H1 (cell line): ENCODE measurements around the gene GPR171. TPM values are rescaled to one million over a fixed set of nuclear protein-coding genes. Genes with fewer than 3 reads are reported as not detected.

ENCODE experiments used
- CTCF ChIA-PET: fragments of 300-600 bp; sonication (Branson Sonifier 250); formaldehyde crosslinking; loops from one replicate; lab custom pipeline; 2021; ENCODE audit not compliant: partially characterized antibody; lab: Charles Lee
- POLR2A ChIA-PET: fragments of 300-600 bp; sonication (Branson Sonifier 250); formaldehyde crosslinking; loops from one replicate; lab custom pipeline; 2021; ENCODE audit warnings: inconsistent platforms; ENCODE audit not compliant: partially characterized antibody; lab: Charles Lee
- DNase-seq, 2 experiments: peaks; one replicate each; pipeline versions ENCODE4 v3.0.0 to v3.0.0-alpha.2; 2010 to 2022; ENCODE audit warnings: low spot score in 2 of 2, low read depth in 1 of 2, mixed read lengths in 1 of 2
- FAIRE-seq: peaks from 2 replicates; lab custom pipeline; 2011; peaks lifted over from hg19 to GRCh38; lab: Jason Lieb, UNC
- H2AFZ ChIP-seq: 2 replicates; pipeline ENCODE4 v1.8.1; 2012; ENCODE audit warnings: low read length, inconsistent platforms
- H2AK5ac ChIP-seq: 2 replicates; pipeline ENCODE4 v1.6.1; 2013; ENCODE audit warnings: low read depth, low read length
- H2BK120ac ChIP-seq: replicated peaks from 2 replicates; pipeline ENCODE3; 2013; ENCODE audit warnings: low read depth, low read length, inconsistent platforms
- H2BK12ac ChIP-seq: 2 replicates; pipeline ENCODE4 v1.6.1; 2013; ENCODE audit warnings: low read depth, low read length
- H2BK15ac ChIP-seq: 2 replicates; pipeline ENCODE4 v1.6.1; 2013; ENCODE audit warnings: low read length
- H2BK20ac ChIP-seq: 2 replicates; pipeline ENCODE4 v1.6.1; 2013; ENCODE audit warnings: low read length
- H2BK5ac ChIP-seq: 2 replicates; pipeline ENCODE4 v1.6.1; 2013; ENCODE audit warnings: low read depth, low read length
- H3K14ac ChIP-seq: 2 replicates; pipeline ENCODE4 v1.6.1; 2013; ENCODE audit warnings: inconsistent platforms; ENCODE audit not compliant: insufficient read length
- H3K18ac ChIP-seq: 2 replicates; pipeline ENCODE4 v1.6.1; 2013; ENCODE audit warnings: low read length; ENCODE audit errors: extremely low read depth
- H3K23ac ChIP-seq: 2 replicates; pipeline ENCODE4 v1.6.1; 2013; ENCODE audit warnings: inconsistent platforms; ENCODE audit not compliant: insufficient read length
- H3K23me2 ChIP-seq: 2 replicates; pipeline ENCODE4 v1.6.1; 2013; ENCODE audit warnings: low read depth, low read length
- H3K27ac ChIP-seq: 2 replicates; pipeline ENCODE4 v1.6.1; 2011; ENCODE audit warnings: low read depth, low read length, inconsistent platforms
- H3K27me3 ChIP-seq, 4 experiments: replicated peaks in 1 of 4; 1 replicate in 1 of 4; 2 replicates in 3 of 4; pipeline versions ENCODE4 v1.6.1 to v1.8.1; 2011 to 2013; ENCODE audit warnings: low read length in 3 of 4, mild to moderate bottlenecking in 3 of 4, inconsistent platforms in 2 of 4, mixed read lengths in 2 of 4, moderate library complexity in 1 of 4; ENCODE audit not compliant: control insufficient read depth in 3 of 4, insufficient read depth in 3 of 4; ENCODE audit errors: extremely low read depth in 1 of 4
- H3K36me3 ChIP-seq, 4 experiments: 2 replicates each; pipeline versions ENCODE4 v1.6.1 to v1.8.1; 2011 to 2013; ENCODE audit warnings: mild to moderate bottlenecking in 4 of 4, low read length in 3 of 4, moderate library complexity in 2 of 4, control low read depth in 1 of 4, inconsistent platforms in 1 of 4; ENCODE audit not compliant: insufficient read depth in 4 of 4, control insufficient read depth in 2 of 4
- H3K4ac ChIP-seq: replicated peaks from 2 replicates; pipeline ENCODE3; 2013; ENCODE audit warnings: low read length, low read depth, mixed read lengths, inconsistent platforms; ENCODE audit not compliant: insufficient read length
- H3K4me1 ChIP-seq, 4 experiments: replicated peaks in 1 of 4; 1 replicate in 1 of 4; 2 replicates in 3 of 4; pipeline versions ENCODE4 v1.6.1 to v1.8.1; 2011 to 2013; ENCODE audit warnings: low read length in 3 of 4, inconsistent platforms in 2 of 4, mixed read lengths in 1 of 4; ENCODE audit not compliant: insufficient read depth in 4 of 4, control insufficient read depth in 3 of 4
- H3K4me2 ChIP-seq, 2 experiments: 2 replicates each; pipeline versions ENCODE4 v1.6.1 to v1.8.1; 2011 to 2013; ENCODE audit warnings: low read depth in 2 of 2, low read length in 2 of 2, control low read depth in 1 of 2, inconsistent platforms in 1 of 2, mild to moderate bottlenecking in 1 of 2; ENCODE audit not compliant: insufficient read depth in 1 of 2
- H3K4me3 ChIP-seq, 4 experiments: fragments of 200-600, 300-600 bp in 1 of 4; sonication (generic), shearing (Covaris generic), sonication (Bioruptor Twin) in 1 of 4; 2 replicates each; pipeline versions ENCODE4 v1.5.1 to v1.8.1; 2011 to 2016; ENCODE audit warnings: low read length in 4 of 4, low read depth in 3 of 4, control low read depth in 2 of 4, inconsistent platforms in 2 of 4, mild to moderate bottlenecking in 2 of 4, mixed read lengths in 1 of 4, moderate library complexity in 1 of 4; ENCODE audit not compliant: insufficient read depth in 2 of 4; ENCODE audit errors: extremely low read depth in 1 of 4
- H3K56ac ChIP-seq: replicated peaks from 2 replicates; pipeline ENCODE3; 2013; ENCODE audit warnings: low read depth, mild to moderate bottlenecking, mixed read lengths, low read length, inconsistent platforms; ENCODE audit not compliant: insufficient read length
- H3K79me1 ChIP-seq: 2 replicates; pipeline ENCODE4 v1.6.1; 2013; ENCODE audit warnings: low read depth, low read length, control low read depth
- H3K79me2 ChIP-seq, 2 experiments: 2 replicates each; pipeline versions ENCODE4 v1.6.1 to v1.8.1; 2012 to 2013; ENCODE audit warnings: low read length in 2 of 2, mild to moderate bottlenecking in 2 of 2, inconsistent platforms in 1 of 2; ENCODE audit not compliant: insufficient read depth in 2 of 2, control insufficient read depth in 1 of 2
- H3K9ac ChIP-seq, 4 experiments: replicated peaks in 1 of 4; 1 replicate in 1 of 4; 2 replicates in 3 of 4; pipeline versions ENCODE4 v1.6.1 to v1.8.1; 2011 to 2013; ENCODE audit warnings: low read depth in 3 of 4, low read length in 3 of 4, control low read depth in 2 of 4, mild to moderate bottlenecking in 2 of 4, moderate library complexity in 2 of 4, inconsistent platforms in 1 of 4; ENCODE audit errors: extremely low read depth in 1 of 4
- H3K9me3 ChIP-seq, 2 experiments: 2 replicates each; pipeline versions ENCODE4 v1.6.1 to v1.8.1; 2012 to 2013; ENCODE audit warnings: mild to moderate bottlenecking in 2 of 2, moderate library complexity in 2 of 2, control low read depth in 1 of 2, inconsistent platforms in 1 of 2, low read depth in 1 of 2, low read length in 1 of 2, mixed read lengths in 1 of 2; ENCODE audit not compliant: insufficient read depth in 2 of 2
- H4K20me1 ChIP-seq, 2 experiments: replicated peaks in 1 of 2; 2 replicates each; pipeline versions ENCODE3 to v1.8.1; 2011 to 2013; ENCODE audit warnings: inconsistent platforms in 2 of 2, low read length in 2 of 2, mild to moderate bottlenecking in 1 of 2; ENCODE audit not compliant: insufficient read depth in 2 of 2, control insufficient read depth in 1 of 2
- H4K5ac ChIP-seq: 2 replicates; pipeline ENCODE4 v1.6.1; 2013; ENCODE audit warnings: low read length, low read depth, mixed read lengths, inconsistent platforms; ENCODE audit not compliant: insufficient read length
- H4K8ac ChIP-seq: 2 replicates; pipeline ENCODE4 v1.8.0; 2013; ENCODE audit warnings: mild to moderate bottlenecking, moderate library complexity, low read length, inconsistent platforms; ENCODE audit not compliant: insufficient read depth; ENCODE audit errors: extremely low read depth
- H4K91ac ChIP-seq: replicated peaks from 2 replicates; pipeline ENCODE3; 2013; ENCODE audit warnings: low read length, mixed read lengths, inconsistent platforms; ENCODE audit not compliant: insufficient read length
- BRCA1 ChIP-seq: IDR thresholded peaks from 2 replicates; pipeline ENCODE4 v1.6.1; 2012; ENCODE audit warnings: low read depth, low read length, improper control_type of control experiment
- CHD2 ChIP-seq: IDR thresholded peaks from 2 replicates; pipeline ENCODE4 v1.6.1; 2012; ENCODE audit warnings: low read length, improper control_type of control experiment
- CTBP2 ChIP-seq: IDR thresholded peaks from 2 replicates; pipeline ENCODE4 v1.7.0; 2011; ENCODE audit warnings: borderline replicate concordance, mild to moderate bottlenecking, moderate library complexity, mixed read lengths, low read length; ENCODE audit not compliant: insufficient read depth, insufficient read length
- GABPA ChIP-seq: IDR thresholded peaks from 2 replicates; pipeline ENCODE4 v1.6.1; 2011; ENCODE audit warnings: mild to moderate bottlenecking, low read length, moderate library complexity, borderline replicate concordance; ENCODE audit not compliant: insufficient read depth
- SIX5 ChIP-seq: IDR thresholded peaks from 2 replicates; pipeline ENCODE4 v1.6.1; 2011; ENCODE audit warnings: mild to moderate bottlenecking, low read depth, low read length
- ZNF274 ChIP-seq: IDR thresholded peaks from 2 replicates; pipeline ENCODE4 v1.7.0; 2012; ENCODE audit warnings: low read length, borderline replicate concordance; ENCODE audit errors: extremely low read depth
- WGBS, 2 experiments: shearing (Covaris generic) in 1 of 2; methylation state at CpG; one replicate each; pipeline versions ENCODE4 v1.1.6 to v1.1.7; 2013 to 2015; ENCODE audit warnings: low lambda C conversion rate in 2 of 2, mixed read lengths in 2 of 2, inconsistent platforms in 1 of 2, low coverage in 1 of 2, missing lambda C conversion rate in 1 of 2; ENCODE audit not compliant: insufficient replicate concordance in 2 of 2, insufficient coverage in 1 of 2, insufficient read length in 1 of 2; ENCODE audit errors: extremely low coverage in 1 of 2, missing lambda C conversion rate in 1 of 2; 5-methylcytosine and 5-hydroxymethylcytosine counted together
- polyA plus RNA-seq, 7 experiments: library from polyadenylated mRNA; depleted of rRNA in 3 of 7; stranded (reverse) in 5 of 7; unstranded in 2 of 7; fragments of >200 nt in 5 of 7; fragments of 200-250 nt in 2 of 7; gene quantifications; 1 replicate in 5 of 7; 2 replicates in 1 of 7; 4 replicates in 1 of 7; pipeline versions ENCODE4 v1.2.1 to v1.2.3, GENCODE V29; 2011 to 2013; ENCODE audit warnings: missing spikeins in 2 of 7, mixed read lengths in 2 of 7
- total RNA-seq: library from RNA; stranded (reverse); fragmentation: NEBNext Ultra II Directional; extraction: Animal tissue kit (Norgen Biotek cat#: 25700); gene quantifications from 2 replicates; pipeline ENCODE4 v1.2.1, GENCODE V29; 2021
- TF ChIP-seq, protein P1 (sequence below): IDR thresholded peaks from 2 replicates; pipeline ENCODE4 v1.6.1; 2012; ENCODE audit warnings: inconsistent platforms
- TF ChIP-seq, protein P2 (sequence below), 3 experiments: IDR thresholded peaks; 1 replicate in 2 of 3; 2 replicates in 1 of 3; pipeline versions ENCODE4 v1.5.1 to v1.6.1; 2011; ENCODE audit warnings: low read length in 3 of 3, mild to moderate bottlenecking in 3 of 3, inconsistent platforms in 2 of 3, low read depth in 1 of 3, moderate library complexity in 1 of 3; ENCODE audit not compliant: insufficient read depth in 1 of 3; ENCODE audit errors: control extremely low read depth in 1 of 3
- TF ChIP-seq, protein P3 (sequence below): IDR thresholded peaks from 2 replicates; pipeline ENCODE4 v1.6.1; 2011; ENCODE audit warnings: low read length, improper control_type of control experiment

Gene GPR171
- total and polyA plus RNA-seq, 2 of the 8 experiments (the other 6 are each of a cell fraction or from before 2014, with no cell fraction given), result not detected

DNA sequence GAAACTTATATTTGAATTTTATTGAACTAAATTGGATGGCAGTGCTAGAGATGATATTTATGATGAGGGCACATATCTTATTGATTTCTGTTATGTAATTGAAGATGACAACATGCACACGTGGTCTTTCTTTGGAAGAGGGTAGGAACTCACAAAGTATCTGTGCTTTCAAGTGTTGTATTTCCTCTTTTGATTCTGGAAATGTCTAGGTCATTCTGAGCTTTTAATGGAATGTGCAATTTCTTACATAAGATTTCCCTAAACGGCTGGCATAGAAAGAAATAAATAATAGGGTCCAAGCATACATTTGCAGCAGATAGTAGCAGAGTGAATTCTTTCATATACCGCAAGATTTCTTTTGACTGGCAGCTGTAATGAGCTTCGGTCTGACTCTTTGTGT lies 10.1 kb upstream of the GPR171 start:
- H3K9me3 ChIP-seq, result no peaks in the 10 kb centered on the region
- no peaks in the 10 kb centered on the region; the same call in 1 of the 2 replicates for H3K79me1 ChIP-seq
- H3K27me3 ChIP-seq, result no peaks in the 10 kb centered on the region
- no peak overlapping the region for H3K27ac ChIP-seq
- H2AFZ ChIP-seq, result no peak overlapping the region
- H3K56ac ChIP-seq, result no peak overlapping the region
- H3K4ac ChIP-seq, result no peak overlapping the region
- no peaks in the 10 kb centered on the region for H3K79me2 ChIP-seq
- H2BK20ac ChIP-seq, result no peak overlapping the region
- H4K91ac ChIP-seq, result no peak overlapping the region
- H3K9ac ChIP-seq, result no peak overlapping the region
- no peak overlapping the region for H3K23ac ChIP-seq
- ChIA-PET POLR2A (no interaction called here), CTCF (interaction anchor here (1.0 to 1.3 kb wide), 4 partner anchors 15 to 66 kb away, joined by 3 to 5 read pairs (median 4); partner anchors contain the start of gene P2RY14)
- no peak overlapping the region for H4K5ac ChIP-seq
- no peak overlapping the region for H3K14ac ChIP-seq
- DNase-seq, result no peak
- no peak overlapping the region for H2BK120ac ChIP-seq
- no peaks in the 10 kb centered on the region for H3K36me3 ChIP-seq
- no peak overlapping the region for H3K4me2 ChIP-seq
- no peak overlapping the region for H2BK5ac ChIP-seq
- H2BK12ac ChIP-seq, result no peak overlapping the region
- H4K8ac ChIP-seq, result no peak overlapping the region
- no peaks in the 10 kb centered on the region for H3K23me2 ChIP-seq
- H3K4me3 ChIP-seq, result no peak overlapping the region
- no peak overlapping the region for H2AK5ac ChIP-seq
- no peaks in the 10 kb centered on the region for H4K20me1 ChIP-seq
- 84% methylated on average over 4 of the region's 4 CpGs; no CpG with 5 or more reads in 1 of the 2 experiments for WGBS, 2 experiments
- H3K18ac ChIP-seq, result no peak overlapping the region
- H3K4me1 ChIP-seq, result peaks cover 0 to 11% (median 5%) of the 10 kb centered on the region in 4 experiments; a peak in 4 of 7 replicates
- H2BK15ac ChIP-seq, result no peak overlapping the region
- no peak for FAIRE-seq
- TF ChIP-seq CTBP2, result no peak
- no peak for TF ChIP-seq GABPA
- no peak for TF ChIP-seq ZNF274
- TF ChIP-seq, protein P1, sequence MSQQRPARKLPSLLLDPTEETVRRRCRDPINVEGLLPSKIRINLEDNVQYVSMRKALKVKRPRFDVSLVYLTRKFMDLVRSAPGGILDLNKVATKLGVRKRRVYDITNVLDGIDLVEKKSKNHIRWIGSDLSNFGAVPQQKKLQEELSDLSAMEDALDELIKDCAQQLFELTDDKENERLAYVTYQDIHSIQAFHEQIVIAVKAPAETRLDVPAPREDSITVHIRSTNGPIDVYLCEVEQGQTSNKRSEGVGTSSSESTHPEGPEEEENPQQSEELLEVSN, result no peak
- TF ChIP-seq, protein P2, sequence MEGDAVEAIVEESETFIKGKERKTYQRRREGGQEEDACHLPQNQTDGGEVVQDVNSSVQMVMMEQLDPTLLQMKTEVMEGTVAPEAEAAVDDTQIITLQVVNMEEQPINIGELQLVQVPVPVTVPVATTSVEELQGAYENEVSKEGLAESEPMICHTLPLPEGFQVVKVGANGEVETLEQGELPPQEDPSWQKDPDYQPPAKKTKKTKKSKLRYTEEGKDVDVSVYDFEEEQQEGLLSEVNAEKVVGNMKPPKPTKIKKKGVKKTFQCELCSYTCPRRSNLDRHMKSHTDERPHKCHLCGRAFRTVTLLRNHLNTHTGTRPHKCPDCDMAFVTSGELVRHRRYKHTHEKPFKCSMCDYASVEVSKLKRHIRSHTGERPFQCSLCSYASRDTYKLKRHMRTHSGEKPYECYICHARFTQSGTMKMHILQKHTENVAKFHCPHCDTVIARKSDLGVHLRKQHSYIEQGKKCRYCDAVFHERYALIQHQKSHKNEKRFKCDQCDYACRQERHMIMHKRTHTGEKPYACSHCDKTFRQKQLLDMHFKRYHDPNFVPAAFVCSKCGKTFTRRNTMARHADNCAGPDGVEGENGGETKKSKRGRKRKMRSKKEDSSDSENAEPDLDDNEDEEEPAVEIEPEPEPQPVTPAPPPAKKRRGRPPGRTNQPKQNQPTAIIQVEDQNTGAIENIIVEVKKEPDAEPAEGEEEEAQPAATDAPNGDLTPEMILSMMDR (IDR thresholded peaks at IDR 0.05; ENCODE audit: control extremely low read depth in 1 of 3, insufficient read depth in 1 of 3, low read depth in 1 of 3, low read length in 3 of 3), result no peak
- no peak for TF ChIP-seq CHD2
- no peak for TF ChIP-seq SIX5
- TF ChIP-seq, protein P3, sequence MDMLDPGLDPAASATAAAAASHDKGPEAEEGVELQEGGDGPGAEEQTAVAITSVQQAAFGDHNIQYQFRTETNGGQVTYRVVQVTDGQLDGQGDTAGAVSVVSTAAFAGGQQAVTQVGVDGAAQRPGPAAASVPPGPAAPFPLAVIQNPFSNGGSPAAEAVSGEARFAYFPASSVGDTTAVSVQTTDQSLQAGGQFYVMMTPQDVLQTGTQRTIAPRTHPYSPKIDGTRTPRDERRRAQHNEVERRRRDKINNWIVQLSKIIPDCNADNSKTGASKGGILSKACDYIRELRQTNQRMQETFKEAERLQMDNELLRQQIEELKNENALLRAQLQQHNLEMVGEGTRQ, result no peak
- TF ChIP-seq BRCA1, result no peak
